Measurements from ENCODE around the gene MGA. TPM values are rescaled to one million over a fixed set of nuclear protein-coding genes. Genes with fewer than 3 reads are reported as not detected.

Gene MGA
- total RNA-seq, 1 experiment from 2014 or later: 35.9 TPM

DNA sequence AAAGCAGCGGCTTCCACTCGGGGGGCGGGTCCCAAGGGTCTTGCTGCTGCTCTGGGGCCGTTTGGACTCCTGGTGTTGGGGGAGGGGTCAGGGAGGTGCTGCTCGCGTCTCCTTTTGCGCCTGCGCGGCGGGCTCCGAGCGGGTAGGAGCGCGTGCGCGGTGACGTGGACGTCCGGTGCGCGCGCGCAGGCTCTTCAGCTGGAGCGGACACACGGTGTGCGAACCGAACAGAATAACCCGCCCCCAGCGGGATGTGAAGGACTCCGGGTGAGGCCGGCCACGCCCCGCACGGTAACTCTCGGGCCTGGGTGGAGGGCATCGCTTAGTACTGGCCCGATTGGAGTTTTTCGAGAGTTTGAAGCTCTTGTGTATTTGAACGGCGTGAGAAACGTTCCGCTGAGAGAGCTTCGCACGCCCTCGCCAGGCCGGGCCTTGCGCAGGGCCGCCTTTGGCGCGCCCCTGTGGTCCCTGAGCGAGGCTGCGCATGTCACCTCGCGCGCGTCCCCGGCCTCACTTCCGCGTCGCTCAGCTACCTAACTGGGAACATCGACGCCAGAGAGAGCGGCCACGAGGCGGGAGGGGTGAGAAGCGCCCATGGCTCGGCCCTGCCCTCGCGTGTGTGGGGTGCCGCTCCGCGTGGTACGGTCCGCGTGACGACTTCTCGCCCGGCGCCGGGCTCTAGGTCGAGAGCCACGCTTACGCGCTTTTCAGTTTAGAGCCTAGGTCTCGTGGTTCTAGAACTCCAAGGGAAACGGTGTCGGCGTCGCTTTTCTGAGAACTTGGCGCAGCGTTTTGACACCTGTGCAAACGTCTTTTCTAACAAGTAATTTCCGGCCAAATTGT is at the start of gene MGA (continued):
- TF ChIP-seq, protein P1, sequence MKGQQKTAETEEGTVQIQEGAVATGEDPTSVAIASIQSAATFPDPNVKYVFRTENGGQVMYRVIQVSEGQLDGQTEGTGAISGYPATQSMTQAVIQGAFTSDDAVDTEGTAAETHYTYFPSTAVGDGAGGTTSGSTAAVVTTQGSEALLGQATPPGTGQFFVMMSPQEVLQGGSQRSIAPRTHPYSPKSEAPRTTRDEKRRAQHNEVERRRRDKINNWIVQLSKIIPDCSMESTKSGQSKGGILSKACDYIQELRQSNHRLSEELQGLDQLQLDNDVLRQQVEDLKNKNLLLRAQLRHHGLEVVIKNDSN (CRISPR knock-in tag; IDR thresholded peaks at IDR 0.05): peak; percentile 72
- TF ChIP-seq, protein P2, sequence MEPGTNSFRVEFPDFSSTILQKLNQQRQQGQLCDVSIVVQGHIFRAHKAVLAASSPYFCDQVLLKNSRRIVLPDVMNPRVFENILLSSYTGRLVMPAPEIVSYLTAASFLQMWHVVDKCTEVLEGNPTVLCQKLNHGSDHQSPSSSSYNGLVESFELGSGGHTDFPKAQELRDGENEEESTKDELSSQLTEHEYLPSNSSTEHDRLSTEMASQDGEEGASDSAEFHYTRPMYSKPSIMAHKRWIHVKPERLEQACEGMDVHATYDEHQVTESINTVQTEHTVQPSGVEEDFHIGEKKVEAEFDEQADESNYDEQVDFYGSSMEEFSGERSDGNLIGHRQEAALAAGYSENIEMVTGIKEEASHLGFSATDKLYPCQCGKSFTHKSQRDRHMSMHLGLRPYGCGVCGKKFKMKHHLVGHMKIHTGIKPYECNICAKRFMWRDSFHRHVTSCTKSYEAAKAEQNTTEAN (CRISPR knock-in tag; IDR thresholded peaks at IDR 0.05): peak; percentile 97
- TF ChIP-seq, protein P3, sequence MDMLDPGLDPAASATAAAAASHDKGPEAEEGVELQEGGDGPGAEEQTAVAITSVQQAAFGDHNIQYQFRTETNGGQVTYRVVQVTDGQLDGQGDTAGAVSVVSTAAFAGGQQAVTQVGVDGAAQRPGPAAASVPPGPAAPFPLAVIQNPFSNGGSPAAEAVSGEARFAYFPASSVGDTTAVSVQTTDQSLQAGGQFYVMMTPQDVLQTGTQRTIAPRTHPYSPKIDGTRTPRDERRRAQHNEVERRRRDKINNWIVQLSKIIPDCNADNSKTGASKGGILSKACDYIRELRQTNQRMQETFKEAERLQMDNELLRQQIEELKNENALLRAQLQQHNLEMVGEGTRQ (CRISPR knock-in tag; IDR thresholded peaks at IDR 0.05): no peak; the same call in 1 of the 2 replicates
- no peak for TF ChIP-seq ZNF416 (CRISPR knock-in tag; IDR thresholded peaks at IDR 0.05)
- TF ChIP-seq CREB1 (CRISPR knock-in tag; IDR thresholded peaks at IDR 0.05): peak; percentile 88; the same call in 1 of the 2 replicates
- no peak for TF ChIP-seq ZNF671 (CRISPR knock-in tag; IDR thresholded peaks at IDR 0.05)
- TF ChIP-seq FOXJ3 (CRISPR knock-in tag; IDR thresholded peaks at IDR 0.05; ENCODE audit: borderline replicate concordance): peak; percentile 23; the same call in 1 of the 2 replicates
- TF ChIP-seq, protein P4, sequence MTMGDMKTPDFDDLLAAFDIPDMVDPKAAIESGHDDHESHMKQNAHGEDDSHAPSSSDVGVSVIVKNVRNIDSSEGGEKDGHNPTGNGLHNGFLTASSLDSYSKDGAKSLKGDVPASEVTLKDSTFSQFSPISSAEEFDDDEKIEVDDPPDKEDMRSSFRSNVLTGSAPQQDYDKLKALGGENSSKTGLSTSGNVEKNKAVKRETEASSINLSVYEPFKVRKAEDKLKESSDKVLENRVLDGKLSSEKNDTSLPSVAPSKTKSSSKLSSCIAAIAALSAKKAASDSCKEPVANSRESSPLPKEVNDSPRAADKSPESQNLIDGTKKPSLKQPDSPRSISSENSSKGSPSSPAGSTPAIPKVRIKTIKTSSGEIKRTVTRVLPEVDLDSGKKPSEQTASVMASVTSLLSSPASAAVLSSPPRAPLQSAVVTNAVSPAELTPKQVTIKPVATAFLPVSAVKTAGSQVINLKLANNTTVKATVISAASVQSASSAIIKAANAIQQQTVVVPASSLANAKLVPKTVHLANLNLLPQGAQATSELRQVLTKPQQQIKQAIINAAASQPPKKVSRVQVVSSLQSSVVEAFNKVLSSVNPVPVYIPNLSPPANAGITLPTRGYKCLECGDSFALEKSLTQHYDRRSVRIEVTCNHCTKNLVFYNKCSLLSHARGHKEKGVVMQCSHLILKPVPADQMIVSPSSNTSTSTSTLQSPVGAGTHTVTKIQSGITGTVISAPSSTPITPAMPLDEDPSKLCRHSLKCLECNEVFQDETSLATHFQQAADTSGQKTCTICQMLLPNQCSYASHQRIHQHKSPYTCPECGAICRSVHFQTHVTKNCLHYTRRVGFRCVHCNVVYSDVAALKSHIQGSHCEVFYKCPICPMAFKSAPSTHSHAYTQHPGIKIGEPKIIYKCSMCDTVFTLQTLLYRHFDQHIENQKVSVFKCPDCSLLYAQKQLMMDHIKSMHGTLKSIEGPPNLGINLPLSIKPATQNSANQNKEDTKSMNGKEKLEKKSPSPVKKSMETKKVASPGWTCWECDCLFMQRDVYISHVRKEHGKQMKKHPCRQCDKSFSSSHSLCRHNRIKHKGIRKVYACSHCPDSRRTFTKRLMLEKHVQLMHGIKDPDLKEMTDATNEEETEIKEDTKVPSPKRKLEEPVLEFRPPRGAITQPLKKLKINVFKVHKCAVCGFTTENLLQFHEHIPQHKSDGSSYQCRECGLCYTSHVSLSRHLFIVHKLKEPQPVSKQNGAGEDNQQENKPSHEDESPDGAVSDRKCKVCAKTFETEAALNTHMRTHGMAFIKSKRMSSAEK (CRISPR knock-in tag; IDR thresholded peaks at IDR 0.05; ENCODE audit: borderline replicate concordance): no peak
- TF ChIP-seq FOXP1 (CRISPR knock-in tag; IDR thresholded peaks at IDR 0.05; ENCODE audit: borderline replicate concordance): peak; percentile 99
- peak; percentile 51; the same call in 1 of the 2 replicates for TF ChIP-seq IRF2 (CRISPR knock-in tag; IDR thresholded peaks at IDR 0.05; ENCODE audit: borderline replicate concordance, low read depth)
- TF ChIP-seq, protein P5, sequence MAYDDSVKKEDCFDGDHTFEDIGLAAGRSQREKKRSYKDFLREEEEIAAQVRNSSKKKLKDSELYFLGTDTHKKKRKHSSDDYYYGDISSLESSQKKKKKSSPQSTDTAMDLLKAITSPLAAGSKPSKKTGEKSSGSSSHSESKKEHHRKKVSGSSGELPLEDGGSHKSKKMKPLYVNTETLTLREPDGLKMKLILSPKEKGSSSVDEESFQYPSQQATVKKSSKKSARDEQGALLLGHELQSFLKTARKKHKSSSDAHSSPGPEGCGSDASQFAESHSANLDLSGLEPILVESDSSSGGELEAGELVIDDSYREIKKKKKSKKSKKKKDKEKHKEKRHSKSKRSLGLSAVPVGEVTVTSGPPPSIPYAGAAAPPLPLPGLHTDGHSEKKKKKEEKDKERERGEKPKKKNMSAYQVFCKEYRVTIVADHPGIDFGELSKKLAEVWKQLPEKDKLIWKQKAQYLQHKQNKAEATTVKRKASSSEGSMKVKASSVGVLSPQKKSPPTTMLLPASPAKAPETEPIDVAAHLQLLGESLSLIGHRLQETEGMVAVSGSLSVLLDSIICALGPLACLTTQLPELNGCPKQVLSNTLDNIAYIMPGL (CRISPR knock-in tag; IDR thresholded peaks at IDR 0.05): peak; percentile 79
- peak; percentile 80; the same call in 1 of the 2 replicates for TF ChIP-seq ELF4 (CRISPR knock-in tag; IDR thresholded peaks at IDR 0.05; ENCODE audit: low read depth)
- TF ChIP-seq ZNF423 (CRISPR knock-in tag; IDR thresholded peaks at IDR 0.05): no peak
- TF ChIP-seq TCF7 (CRISPR knock-in tag; IDR thresholded peaks at IDR 0.05; ENCODE audit: low read depth): 0 out of 2 replicates have a peak, but pooled peaks have one; percentile 81
- peak; percentile 95 for TF ChIP-seq NFE2L1 (CRISPR knock-in tag; IDR thresholded peaks at IDR 0.05)
- TF ChIP-seq, protein P6, sequence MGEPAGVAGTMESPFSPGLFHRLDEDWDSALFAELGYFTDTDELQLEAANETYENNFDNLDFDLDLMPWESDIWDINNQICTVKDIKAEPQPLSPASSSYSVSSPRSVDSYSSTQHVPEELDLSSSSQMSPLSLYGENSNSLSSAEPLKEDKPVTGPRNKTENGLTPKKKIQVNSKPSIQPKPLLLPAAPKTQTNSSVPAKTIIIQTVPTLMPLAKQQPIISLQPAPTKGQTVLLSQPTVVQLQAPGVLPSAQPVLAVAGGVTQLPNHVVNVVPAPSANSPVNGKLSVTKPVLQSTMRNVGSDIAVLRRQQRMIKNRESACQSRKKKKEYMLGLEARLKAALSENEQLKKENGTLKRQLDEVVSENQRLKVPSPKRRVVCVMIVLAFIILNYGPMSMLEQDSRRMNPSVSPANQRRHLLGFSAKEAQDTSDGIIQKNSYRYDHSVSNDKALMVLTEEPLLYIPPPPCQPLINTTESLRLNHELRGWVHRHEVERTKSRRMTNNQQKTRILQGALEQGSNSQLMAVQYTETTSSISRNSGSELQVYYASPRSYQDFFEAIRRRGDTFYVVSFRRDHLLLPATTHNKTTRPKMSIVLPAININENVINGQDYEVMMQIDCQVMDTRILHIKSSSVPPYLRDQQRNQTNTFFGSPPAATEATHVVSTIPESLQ (CRISPR knock-in tag; IDR thresholded peaks at IDR 0.05): no peak; the same call in 1 of the 2 replicates
- no peak; the same call in 1 of the 2 replicates for TF ChIP-seq CBFB (CRISPR knock-in tag; IDR thresholded peaks at IDR 0.05; ENCODE audit: low read depth)
- TF ChIP-seq KAT7 (CRISPR knock-in tag; IDR thresholded peaks at IDR 0.05; ENCODE audit: borderline replicate concordance): peak; percentile 38; the same call in 1 of the 2 replicates
- TF ChIP-seq, protein P7, sequence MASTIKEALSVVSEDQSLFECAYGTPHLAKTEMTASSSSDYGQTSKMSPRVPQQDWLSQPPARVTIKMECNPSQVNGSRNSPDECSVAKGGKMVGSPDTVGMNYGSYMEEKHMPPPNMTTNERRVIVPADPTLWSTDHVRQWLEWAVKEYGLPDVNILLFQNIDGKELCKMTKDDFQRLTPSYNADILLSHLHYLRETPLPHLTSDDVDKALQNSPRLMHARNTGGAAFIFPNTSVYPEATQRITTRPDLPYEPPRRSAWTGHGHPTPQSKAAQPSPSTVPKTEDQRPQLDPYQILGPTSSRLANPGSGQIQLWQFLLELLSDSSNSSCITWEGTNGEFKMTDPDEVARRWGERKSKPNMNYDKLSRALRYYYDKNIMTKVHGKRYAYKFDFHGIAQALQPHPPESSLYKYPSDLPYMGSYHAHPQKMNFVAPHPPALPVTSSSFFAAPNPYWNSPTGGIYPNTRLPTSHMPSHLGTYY (CRISPR knock-in tag; IDR thresholded peaks at IDR 0.05): no peak
- no peak for TF ChIP-seq OVOL2 (CRISPR knock-in tag; IDR thresholded peaks at IDR 0.05; ENCODE audit: borderline replicate concordance)
- peak; percentile 54 for TF ChIP-seq TEAD4 (CRISPR knock-in tag; IDR thresholded peaks at IDR 0.05)

All from WTC11 (cell line).